Measurements from ENCODE around the gene GRIK4. TPM values are rescaled to one million over a fixed set of nuclear protein-coding genes. Genes with fewer than 3 reads are reported as not detected.

The GRIK4 gene
- polyA plus RNA-seq, 1 of the 3 experiments (the other 2 are of a cell fraction): 0.03 TPM

- peaks cover 0 to 35% of the 10 kb centered on the region in 2 experiments; a peak in 2 of 4 replicates for H3K4me1 ChIP-seq (ENCODE audit: control insufficient read depth in 1 of 2, insufficient read depth in 2 of 2, low read depth in 1 of 2, low read length in 1 of 2)
- H4K20me1 ChIP-seq (ENCODE audit: insufficient read depth): no peaks in the 10 kb centered on the region
- H3K4me2 ChIP-seq: no peak overlapping the region
- POLR2A ChIA-PET: no interaction called here
- H3K4me3 ChIP-seq (ENCODE audit: low read depth in 2 of 2, low read length in 1 of 2): no peak overlapping the region
- CTCF ChIA-PET: interaction anchor here (1.3 to 2.8 kb wide), 3 partner anchors 47 to 371 kb away, joined by 3 to 15 read pairs (median 3); partner anchors contain the start of gene GRIK4
- no peaks in the 10 kb centered on the region for H3F3A ChIP-seq (replicated peaks; ENCODE audit: insufficient read depth)
- H3K36me3 ChIP-seq (replicated peaks in 1 of 2; ENCODE audit: control insufficient read depth in 1 of 2, insufficient read depth in 2 of 2, low read length in 1 of 2): no peaks in the 10 kb centered on the region
- TF ChIP-seq GATA2 (CRISPR knock-in tag; IDR thresholded peaks at IDR 0.05): no peak
- TF ChIP-seq, protein P1, sequence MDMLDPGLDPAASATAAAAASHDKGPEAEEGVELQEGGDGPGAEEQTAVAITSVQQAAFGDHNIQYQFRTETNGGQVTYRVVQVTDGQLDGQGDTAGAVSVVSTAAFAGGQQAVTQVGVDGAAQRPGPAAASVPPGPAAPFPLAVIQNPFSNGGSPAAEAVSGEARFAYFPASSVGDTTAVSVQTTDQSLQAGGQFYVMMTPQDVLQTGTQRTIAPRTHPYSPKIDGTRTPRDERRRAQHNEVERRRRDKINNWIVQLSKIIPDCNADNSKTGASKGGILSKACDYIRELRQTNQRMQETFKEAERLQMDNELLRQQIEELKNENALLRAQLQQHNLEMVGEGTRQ (IDR thresholded peaks at IDR 0.05; ENCODE audit: borderline replicate concordance, low read depth, low read length): no peak
- no peak for TF ChIP-seq IRF3 (IDR thresholded peaks at IDR 0.05; ENCODE audit: low read depth, low read length)
- TF ChIP-seq CTCF (IDR thresholded peaks at IDR 0.05): no peak
- TF ChIP-seq, protein P2, sequence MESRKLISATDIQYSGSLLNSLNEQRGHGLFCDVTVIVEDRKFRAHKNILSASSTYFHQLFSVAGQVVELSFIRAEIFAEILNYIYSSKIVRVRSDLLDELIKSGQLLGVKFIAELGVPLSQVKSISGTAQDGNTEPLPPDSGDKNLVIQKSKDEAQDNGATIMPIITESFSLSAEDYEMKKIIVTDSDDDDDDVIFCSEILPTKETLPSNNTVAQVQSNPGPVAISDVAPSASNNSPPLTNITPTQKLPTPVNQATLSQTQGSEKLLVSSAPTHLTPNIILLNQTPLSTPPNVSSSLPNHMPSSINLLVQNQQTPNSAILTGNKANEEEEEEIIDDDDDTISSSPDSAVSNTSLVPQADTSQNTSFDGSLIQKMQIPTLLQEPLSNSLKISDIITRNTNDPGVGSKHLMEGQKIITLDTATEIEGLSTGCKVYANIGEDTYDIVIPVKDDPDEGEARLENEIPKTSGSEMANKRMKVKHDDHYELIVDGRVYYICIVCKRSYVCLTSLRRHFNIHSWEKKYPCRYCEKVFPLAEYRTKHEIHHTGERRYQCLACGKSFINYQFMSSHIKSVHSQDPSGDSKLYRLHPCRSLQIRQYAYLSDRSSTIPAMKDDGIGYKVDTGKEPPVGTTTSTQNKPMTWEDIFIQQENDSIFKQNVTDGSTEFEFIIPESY (IDR thresholded peaks at IDR 0.05; ENCODE audit: borderline replicate concordance, low read depth): no peak
- TF ChIP-seq POLR2AphosphoS5 (IDR thresholded peaks at IDR 0.05; ENCODE audit: low read depth, low read length): no peak
- H3K27ac ChIP-seq (ENCODE audit: low read depth in 2 of 2, low read length in 1 of 2): no peak overlapping the region
- no peaks in the 10 kb centered on the region for H3K27me3 ChIP-seq (ENCODE audit: insufficient read depth)
- no peaks in the 10 kb centered on the region for H3K9me3 ChIP-seq
- H3K9me2 ChIP-seq: no peaks in the 10 kb centered on the region
- 31% methylated on average over 6 of the region's 7 CpGs for WGBS (ENCODE audit: low lambda C conversion rate)
- no peak overlapping the region for H3K9ac ChIP-seq
- H2AFZ ChIP-seq (ENCODE audit: low read depth): no peak overlapping the region
- peak; percentile 29 for DNase-seq
- H3K79me2 ChIP-seq (ENCODE audit: insufficient read depth): no peaks in the 10 kb centered on the region
Measured at GRCh38 chr11:120882175-120882574, 370.6 kb downstream of the GRIK4 start.

DNA sequence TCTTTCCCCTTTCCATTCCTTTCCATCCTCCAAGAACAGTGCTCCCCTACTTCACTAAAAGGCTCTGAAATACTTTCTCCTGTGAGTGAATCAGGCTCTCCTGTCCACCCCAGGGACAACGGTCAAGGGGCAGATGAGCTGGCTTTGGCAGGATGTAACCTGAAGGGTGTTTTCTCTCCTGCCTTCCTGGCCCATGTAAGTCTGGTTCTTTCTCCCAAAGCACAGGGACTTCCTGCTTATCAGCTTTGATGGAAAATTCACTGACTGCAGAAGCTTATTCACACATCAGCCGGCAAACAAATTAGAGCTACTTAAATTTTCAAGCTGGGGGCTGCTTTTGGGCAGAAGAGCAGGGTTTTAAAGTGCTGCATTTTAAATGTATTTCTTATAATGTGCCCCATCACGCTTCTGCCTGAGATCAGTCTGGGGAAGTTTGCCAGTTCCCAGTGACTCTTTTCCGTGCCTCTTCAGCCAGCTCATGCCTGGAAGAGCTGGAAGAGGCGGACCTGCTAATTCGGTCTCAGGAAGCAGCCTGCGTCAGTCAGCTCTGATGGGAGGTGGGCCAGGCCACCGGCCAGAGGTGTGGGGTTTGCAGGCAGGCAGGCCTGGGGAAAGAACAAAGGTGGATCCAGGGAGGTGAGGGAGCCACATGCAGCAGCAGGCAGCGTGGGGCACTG lies 372.0 kb downstream of the GRIK4 start:
- H3K9me2 ChIP-seq: no peaks in the 10 kb centered on the region
- 20% methylated on average over 6 of the region's 9 CpGs for WGBS (ENCODE audit: low lambda C conversion rate)
- H3K79me2 ChIP-seq (ENCODE audit: insufficient read depth): no peaks in the 10 kb centered on the region
- H3K27me3 ChIP-seq (ENCODE audit: insufficient read depth): no peaks in the 10 kb centered on the region
- ChIA-PET POLR2A (no interaction called here), CTCF (interaction anchor here (0.6 to 2.8 kb wide), 4 partner anchors 29 to 372 kb away, joined by 3 to 15 read pairs (median 4); partner anchors contain the start of gene GRIK4)
- peak; percentile 53 for DNase-seq
- no peaks in the 10 kb centered on the region for H3K36me3 ChIP-seq (replicated peaks in 1 of 2; ENCODE audit: control insufficient read depth in 1 of 2, insufficient read depth in 2 of 2, low read length in 1 of 2)
- no peak overlapping the region for H3K9ac ChIP-seq
- H3K4me1 ChIP-seq (ENCODE audit: control insufficient read depth in 1 of 2, insufficient read depth in 2 of 2, low read depth in 1 of 2, low read length in 1 of 2): peaks cover 0 to 30% of the 10 kb centered on the region in 2 experiments; a peak in 2 of 4 replicates
- no peak overlapping the region for H3K4me2 ChIP-seq
- peak overlapping the region in 1 of 2 experiments; percentile 43; a peak in 2 of 4 replicates for H3K27ac ChIP-seq (ENCODE audit: low read depth in 2 of 2, low read length in 1 of 2)
- H2AFZ ChIP-seq (ENCODE audit: low read depth): no peak overlapping the region
- H4K20me1 ChIP-seq (ENCODE audit: insufficient read depth): no peaks in the 10 kb centered on the region
- H3F3A ChIP-seq (replicated peaks; ENCODE audit: insufficient read depth): no peaks in the 10 kb centered on the region
- no peaks in the 10 kb centered on the region for H3K9me3 ChIP-seq
- H3K4me3 ChIP-seq (ENCODE audit: low read depth in 2 of 2, low read length in 1 of 2): no peak overlapping the region
- TF ChIP-seq RXRA (IDR thresholded peaks at IDR 0.05; ENCODE audit: borderline replicate concordance, low read depth) (no peak), YY1 (IDR thresholded peaks at IDR 0.05; ENCODE audit: low read depth) (no peak), ELF1 (IDR thresholded peaks at IDR 0.05) (no peak), FOSL2 (IDR thresholded peaks at IDR 0.05; ENCODE audit: borderline replicate concordance, low read depth) (no peak), NRF1 (IDR thresholded peaks at IDR 0.05; ENCODE audit: low read depth, low read length) (no peak), MXI1 (IDR thresholded peaks at IDR 0.05; ENCODE audit: low read depth, low read length) (no peak), SIN3A (IDR thresholded peaks at IDR 0.05; ENCODE audit: borderline replicate concordance, low read depth, low read length) (no peak), POLR2AphosphoS5 (IDR thresholded peaks at IDR 0.05; ENCODE audit: low read depth, low read length) (no peak), RAD21 (IDR thresholded peaks at IDR 0.05; ENCODE audit: low read length) (no peak)
- TF ChIP-seq, protein P3, sequence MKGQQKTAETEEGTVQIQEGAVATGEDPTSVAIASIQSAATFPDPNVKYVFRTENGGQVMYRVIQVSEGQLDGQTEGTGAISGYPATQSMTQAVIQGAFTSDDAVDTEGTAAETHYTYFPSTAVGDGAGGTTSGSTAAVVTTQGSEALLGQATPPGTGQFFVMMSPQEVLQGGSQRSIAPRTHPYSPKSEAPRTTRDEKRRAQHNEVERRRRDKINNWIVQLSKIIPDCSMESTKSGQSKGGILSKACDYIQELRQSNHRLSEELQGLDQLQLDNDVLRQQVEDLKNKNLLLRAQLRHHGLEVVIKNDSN (IDR thresholded peaks at IDR 0.05; ENCODE audit: borderline replicate concordance, low read depth): no peak
- TF ChIP-seq, protein P2 (IDR thresholded peaks at IDR 0.05; ENCODE audit: borderline replicate concordance, low read depth): no peak
- TF ChIP-seq, protein P4, sequence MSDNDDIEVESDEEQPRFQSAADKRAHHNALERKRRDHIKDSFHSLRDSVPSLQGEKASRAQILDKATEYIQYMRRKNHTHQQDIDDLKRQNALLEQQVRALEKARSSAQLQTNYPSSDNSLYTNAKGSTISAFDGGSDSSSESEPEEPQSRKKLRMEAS (IDR thresholded peaks at IDR 0.05; ENCODE audit: low read depth): no peak

All from SK-N-SH (cell line).